Neutrophil (primary cell): Measurements from ENCODE around the gene DNAI4.
"Not testable (repeated sequence)": the region's sequence is repeated elsewhere in the genome, so short reads cannot be mapped to it uniquely, and the experiment has no call there.

ENCODE experiments used
- H3K27ac ChIP-seq: fragments of 200-600 bp; sonication (generic); 2 replicates; pipeline ENCODE4 v1.5.1; 2016; ENCODE audit warnings: mild to moderate bottlenecking, moderate library complexity
- H3K27me3 ChIP-seq: fragments of 200-600 bp; sonication (generic); 2 replicates; pipeline ENCODE4 v1.6.0; 2016; ENCODE audit warnings: mild to moderate bottlenecking
- H3K36me3 ChIP-seq: fragments of 200-600 bp; sonication (generic); 2 replicates; pipeline ENCODE4 v1.5.1; 2017
- H3K4me1 ChIP-seq, 2 experiments: fragments of 200-600 bp in 1 of 2; sonication (generic) in 1 of 2; 1 replicate in 1 of 2; 2 replicates in 1 of 2; pipeline versions ENCODE4 v1.5.1 to v1.6.1; 2013 to 2016; ENCODE audit warnings: low read depth in 1 of 2, low read length in 1 of 2, mild to moderate bottlenecking in 1 of 2, moderate library complexity in 1 of 2; ENCODE audit not compliant: control insufficient read depth in 1 of 2, insufficient read depth in 1 of 2
- H3K4me3 ChIP-seq, 2 experiments: fragments of 200-600 bp in 1 of 2; sonication (generic) in 1 of 2; 1 replicate in 1 of 2; 2 replicates in 1 of 2; pipeline ENCODE4 v1.5.1; 2013 to 2016; ENCODE audit warnings: low read depth in 1 of 2, low read length in 1 of 2, mild to moderate bottlenecking in 1 of 2, moderate library complexity in 1 of 2
- H3K9me3 ChIP-seq: fragments of 200-600 bp; sonication (generic); 2 replicates; pipeline ENCODE4 v1.5.1; 2016
- CTCF ChIP-seq: fragments of 200-600 bp; sonication (generic); IDR thresholded peaks from 2 replicates; pipeline ENCODE4 v1.5.1; 2016; ENCODE audit warnings: antibody characterized with exemption

DNAI4 gene

DNA sequence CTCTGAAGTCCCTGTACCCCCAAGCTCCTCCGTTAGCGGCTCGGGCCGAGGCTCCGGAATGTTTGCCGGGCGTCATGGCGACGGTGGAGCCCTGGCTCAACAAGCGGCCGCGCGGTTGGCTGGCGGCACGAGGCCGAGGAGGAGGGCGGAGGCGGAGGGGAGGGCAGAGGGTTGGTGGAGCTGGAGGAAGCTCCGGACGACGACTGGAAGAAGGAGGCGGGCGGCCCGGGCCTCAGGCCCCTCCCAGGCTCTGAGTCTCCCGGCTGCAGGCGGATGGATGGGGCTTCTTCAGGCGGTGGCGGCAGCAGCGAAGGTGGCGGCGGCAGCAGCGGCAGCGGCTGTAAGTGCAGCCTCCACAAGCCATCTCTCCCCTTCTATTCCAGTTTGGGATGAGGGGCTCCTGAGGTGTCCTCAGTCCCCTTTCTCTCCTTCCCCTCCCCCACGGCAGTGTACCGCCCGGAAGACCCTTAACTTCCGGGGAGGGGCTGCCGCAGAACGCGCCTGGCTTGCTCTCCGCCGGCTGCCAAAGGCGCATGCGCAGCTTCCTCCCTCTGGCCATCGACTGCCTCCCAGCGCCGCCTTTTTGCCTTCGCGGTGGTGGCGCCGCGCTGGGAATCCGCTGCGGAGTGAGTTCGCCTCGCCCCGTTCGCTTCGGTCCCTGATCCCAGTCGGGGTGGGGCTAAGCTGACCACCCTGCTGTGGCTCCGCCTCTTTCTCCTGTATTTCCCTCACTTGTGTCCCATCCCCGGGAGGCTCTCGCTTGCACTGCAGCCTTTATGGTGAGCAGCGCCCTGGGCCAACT lies at the start of gene DNAI4, which contains the start of gene MIER1:
Gene DNAI4 (minus strand): TSS at position 101 of the 802 bp plus-strand sequence. CDS start 25 bp downstream, at position 76.
Gene MIER1 (plus strand): TSS at position 235 of the 802 bp plus-strand sequence. CDS start 39 bp downstream, at position 274.
- Histone ChIP-seq H3K36me3 (no peaks in the 10 kb centered on the region), H3K4me3 (peak within 1 kb of the TSS; percentile 83 to 96), H3K4me1 (peaks cover 45 to 48% of the 10 kb centered on the region in 2 experiments), H3K27ac (peak within 1 kb of the TSS; percentile 96), H3K27me3 (no peaks in the 10 kb centered on the region), H3K9me3 (no peaks in the 10 kb centered on the region)
- peak; percentile 61 for TF ChIP-seq CTCF

- no peak overlapping the region for H3K4me3 ChIP-seq
- no peak overlapping the region for H3K27ac ChIP-seq
- no peaks in the 10 kb centered on the region for H3K27me3 ChIP-seq
- no peak for TF ChIP-seq CTCF
- no peaks in the 10 kb centered on the region for H3K9me3 ChIP-seq
- H3K36me3 ChIP-seq: peaks cover 88% of the 10 kb centered on the region
- H3K4me1 ChIP-seq: peaks cover 11 to 12% of the 10 kb centered on the region in 2 experiments
Measured at GRCh38 chr1:66968574-66968973, 43.9 kb upstream of the DNAI4 start.

DNA sequence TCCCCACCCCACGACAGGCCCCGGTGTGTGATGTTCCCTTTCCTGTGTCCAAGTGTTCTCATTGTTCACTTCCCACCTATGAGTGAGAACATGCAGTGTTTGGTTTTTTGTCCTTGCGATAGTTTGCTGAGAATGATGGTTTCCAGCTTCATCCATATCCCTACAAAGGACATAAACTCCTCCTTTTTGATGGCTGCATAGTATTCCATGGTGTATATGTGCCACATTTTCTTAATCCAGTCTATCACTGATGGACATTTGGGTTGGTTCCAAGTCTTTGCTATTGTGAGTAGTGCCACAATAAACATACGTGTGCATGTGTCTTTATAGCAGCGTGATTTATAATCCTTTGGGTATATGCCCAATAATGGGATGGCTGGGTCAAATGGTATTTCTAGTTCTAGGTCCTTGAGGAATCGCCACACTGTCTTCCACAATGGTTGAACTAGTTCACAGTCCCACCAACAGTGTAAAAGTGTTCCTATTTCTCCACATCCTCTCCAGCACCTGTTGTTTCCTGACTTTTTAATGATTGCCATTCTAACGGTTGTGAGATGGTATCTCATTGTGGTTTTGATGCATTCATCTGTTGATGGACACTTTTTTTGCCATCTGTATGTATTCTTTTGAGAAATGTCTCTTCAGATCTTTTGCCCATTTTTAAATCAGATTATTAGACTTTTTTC lies 41.7 kb upstream of the DNAI4 start:
- H3K4me3 ChIP-seq, H3K27me3 ChIP-seq, H3K27ac ChIP-seq, H3K4me1 ChIP-seq, H3K9me3 ChIP-seq: not testable (repeated sequence)
- H3K36me3 ChIP-seq: peaks cover 88% of the 10 kb centered on the region

DNA sequence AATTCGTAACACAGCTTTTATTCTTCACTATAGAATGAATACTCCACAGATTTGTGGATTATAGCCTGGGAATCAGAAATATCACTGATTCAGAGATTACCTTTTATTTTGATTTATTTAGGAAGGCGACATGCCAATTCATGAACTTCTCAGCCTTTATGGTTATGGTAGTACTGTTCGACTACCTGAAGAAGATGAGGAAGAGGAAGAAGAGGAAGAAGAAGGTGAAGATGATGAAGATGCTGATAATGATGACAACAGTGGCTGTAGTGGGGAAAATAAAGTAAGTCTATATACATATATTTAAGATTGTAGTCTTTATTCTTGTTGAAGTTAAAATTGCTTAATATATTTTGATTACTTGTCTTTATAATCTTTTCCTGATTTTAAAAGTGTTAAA lies 33.3 kb upstream of the DNAI4 start:
- peaks cover 0 to 6% of the 10 kb centered on the region in 2 experiments for H3K4me1 ChIP-seq
- no peak for TF ChIP-seq CTCF
- no peaks in the 10 kb centered on the region for H3K27me3 ChIP-seq
- no peak overlapping the region for H3K27ac ChIP-seq
- no peak overlapping the region for H3K4me3 ChIP-seq
- H3K36me3 ChIP-seq: peaks cover 83% of the 10 kb centered on the region
- no peaks in the 10 kb centered on the region for H3K9me3 ChIP-seq

- no peak for TF ChIP-seq CTCF
- no peaks in the 10 kb centered on the region for H3K27me3 ChIP-seq
- H3K9me3 ChIP-seq: no peaks in the 10 kb centered on the region
- H3K36me3 ChIP-seq: peaks cover 86% of the 10 kb centered on the region
- peak overlapping the region; percentile 7 for H3K27ac ChIP-seq
- no peak overlapping the region for H3K4me3 ChIP-seq
- H3K4me1 ChIP-seq: no peaks in the 10 kb centered on the region
Measured at GRCh38 chr1:66954208-66954607, 29.6 kb upstream of the DNAI4 start.

DNA sequence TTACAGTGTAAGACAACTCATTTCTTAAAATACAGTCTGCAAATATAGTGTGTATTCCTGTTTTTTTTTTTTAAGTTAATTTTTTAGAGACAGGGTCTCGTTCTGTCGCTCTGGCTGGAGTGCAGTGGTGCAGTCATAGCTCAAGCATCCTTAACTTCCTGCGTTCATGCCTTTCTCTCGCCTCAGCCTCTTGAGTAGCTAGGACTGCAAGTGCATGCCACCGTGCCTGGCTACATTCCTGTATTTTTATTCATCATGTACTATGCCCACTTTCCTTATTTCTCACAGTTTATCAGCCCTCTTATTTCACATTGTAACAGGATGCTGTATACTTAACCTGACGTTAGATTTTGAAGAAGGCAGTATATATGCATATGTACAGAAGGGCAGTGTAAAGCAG lies 26.9 kb upstream of the DNAI4 start:
- Histone ChIP-seq H3K27ac (no peak overlapping the region), H3K36me3 (peaks cover 95% of the 10 kb centered on the region)
- TF ChIP-seq CTCF: no peak

More for the DNA sequence above, 26.9 kb upstream of the DNAI4 start:
- H3K4me1 ChIP-seq: peaks cover 19 to 21% of the 10 kb centered on the region in 2 experiments
- H3K27me3 ChIP-seq: no peaks in the 10 kb centered on the region
- no peak overlapping the region for H3K4me3 ChIP-seq
- no peaks in the 10 kb centered on the region for H3K9me3 ChIP-seq
